HG03135 (cell line): ENCODE data around the gene OR52E5.

Experiments used
- ATAC-seq: cut with Tn5 transposase; IDR thresholded peaks from one replicate; pipeline ENCODE4 v1.9.1; 2021; ENCODE audit warnings: mild to moderate bottlenecking, moderate library complexity; ENCODE audit not compliant: unreplicated experiment

OR52E5 gene

DNA sequence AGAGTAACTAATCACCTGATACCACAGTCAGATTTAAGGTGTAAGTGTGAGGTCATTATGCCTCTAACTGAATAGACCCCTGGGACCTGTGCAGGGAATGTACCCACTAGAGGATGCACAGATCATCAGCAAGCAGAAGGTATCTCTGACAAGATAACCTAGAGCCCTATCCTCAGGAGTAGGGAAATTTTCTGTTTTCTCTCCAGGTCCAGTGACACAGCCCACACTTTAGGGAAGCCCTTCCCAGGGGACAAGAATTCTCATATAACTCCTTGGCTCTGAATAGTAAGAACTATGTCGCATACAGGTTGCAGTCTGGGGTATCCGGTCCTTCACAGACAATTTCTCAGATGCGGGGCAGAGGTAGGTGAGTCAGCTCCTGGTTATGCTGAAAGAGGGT is at the start of gene OR52E5:
OR52E5 (plus strand) TSS at position 301 of the 400 bp plus-strand sequence. CDS start 7,569 bp downstream, outside the sequence.
- no peak for ATAC-seq

DNA sequence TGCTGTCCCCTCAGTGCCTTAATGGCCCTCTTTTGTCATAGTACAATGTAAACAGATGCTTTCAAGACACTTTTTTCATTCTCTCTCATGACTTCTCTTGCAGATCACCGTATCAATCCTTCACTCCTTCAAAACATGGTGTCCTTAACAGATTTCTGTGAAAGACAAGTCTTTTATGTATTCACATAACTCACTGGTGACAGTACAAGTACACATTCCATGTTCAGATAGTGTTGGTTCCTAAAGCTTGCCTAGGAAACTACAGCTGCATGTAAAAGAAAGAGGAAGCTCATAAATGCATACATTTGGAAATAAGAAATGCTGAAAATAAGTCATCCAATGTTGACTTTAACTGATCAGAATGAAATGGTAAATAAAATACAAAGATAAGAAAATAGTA is 46.3 kb upstream of the OR52E5 start:
- ATAC-seq, result no peak

- no peak for ATAC-seq
Measured at GRCh38 chr11:5847711-5848110, 45.3 kb upstream of the OR52E5 start.

DNA sequence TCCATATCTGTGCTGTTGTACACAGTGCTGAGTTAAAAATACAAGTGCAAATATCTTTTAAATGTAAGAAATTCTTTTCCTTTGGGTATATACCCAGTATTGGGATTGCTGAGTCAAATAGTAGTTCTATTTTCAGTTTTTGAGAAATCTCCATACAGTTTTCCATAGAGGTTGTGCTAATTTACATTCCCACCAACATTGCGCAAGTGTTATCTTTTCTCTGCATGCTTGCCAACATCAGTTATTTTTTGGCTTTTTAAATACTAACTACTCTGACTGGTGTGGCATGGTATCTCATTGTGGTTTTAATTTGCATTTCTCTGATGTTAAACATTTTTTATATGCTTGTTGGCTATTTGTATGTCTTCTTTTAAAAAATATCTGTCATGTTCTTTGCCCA is 42.0 kb upstream of the OR52E5 start:
- ATAC-seq, result no peak

GRCh38 chr11:5857590-5857989 is 35.4 kb upstream of the OR52E5 start, which contains the start of gene OR52E8:
OR52E8 (minus strand) TSS chr11:5857690; CDS start chr11:5857690, 0 bp downstream.
- no peak for ATAC-seq

- no peak for ATAC-seq
Measured at GRCh38 chr11:5865826-5866225, 27.2 kb upstream of the OR52E5 start.

- no peak for ATAC-seq
Measured at GRCh38 chr11:5878564-5878963, 14.4 kb upstream of the OR52E5 start.

DNA sequence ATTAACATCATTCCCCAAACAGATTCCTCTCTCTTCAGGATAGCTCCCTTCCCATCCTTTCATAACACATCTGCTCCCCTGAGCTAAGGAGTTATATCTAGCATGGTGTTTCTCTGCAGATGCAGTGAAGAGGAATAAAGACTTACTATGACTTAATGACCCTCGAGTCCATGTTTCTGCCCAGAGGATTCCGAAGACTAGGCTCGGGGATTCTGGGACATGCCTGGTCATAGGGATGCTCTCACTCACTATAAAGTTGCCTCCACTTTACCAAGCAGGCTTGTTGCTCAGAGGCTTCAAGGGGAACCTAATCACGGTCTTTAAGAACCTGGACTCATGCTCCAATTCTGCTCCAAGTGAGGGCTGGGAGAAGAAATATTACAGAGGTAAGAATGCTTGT is 12.7 kb upstream of the OR52E5 start, which contains the start of gene OR52E4:
OR52E4 (plus strand) TSS at position 301 of the 400 bp plus-strand sequence. CDS start 3,664 bp downstream, outside the sequence.
- ATAC-seq, result no peak

DNA sequence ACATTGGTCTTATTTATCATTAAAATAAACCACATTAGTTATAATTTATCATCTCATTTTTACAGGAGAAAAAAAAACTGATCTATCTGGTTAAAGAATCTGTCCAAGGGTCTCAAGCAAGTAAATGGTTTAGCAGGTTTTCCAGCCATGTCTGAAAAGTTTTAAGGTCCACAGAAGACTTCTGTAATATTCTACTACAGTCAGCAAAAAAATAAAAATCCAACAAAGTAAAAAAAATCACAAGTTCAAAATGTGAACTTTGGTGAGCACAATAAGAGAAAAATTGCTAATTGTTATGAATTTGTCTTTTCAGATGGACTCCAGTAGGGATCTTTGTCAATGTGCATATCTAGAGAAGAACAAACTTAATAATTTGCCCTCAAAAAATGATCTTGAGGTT is 11.3 kb upstream of the OR52E5 start:
- ATAC-seq, result no peak

- ATAC-seq, result no peak
Measured at GRCh38 chr11:5887172-5887571, 5.8 kb upstream of the OR52E5 start.

DNA sequence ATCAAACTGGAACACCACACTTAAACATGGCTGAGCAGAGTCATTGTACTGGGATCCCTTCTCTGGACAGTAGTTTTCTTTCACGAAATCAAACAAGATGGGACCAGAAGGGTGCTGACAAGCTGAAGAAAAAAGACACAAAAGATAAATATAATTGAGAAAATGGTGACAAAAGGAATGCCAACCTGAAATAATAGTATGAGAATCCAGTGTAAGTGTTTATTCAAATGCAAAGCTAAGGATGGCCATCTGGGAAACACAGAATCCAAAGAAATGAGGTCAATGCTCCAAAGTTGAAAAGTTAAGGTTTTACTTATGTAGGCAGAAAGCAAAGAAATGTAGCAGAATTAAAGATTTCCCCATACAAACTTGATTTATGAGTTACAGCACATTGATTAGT is 5.3 kb upstream of the OR52E5 start:
- no peak for ATAC-seq

DNA sequence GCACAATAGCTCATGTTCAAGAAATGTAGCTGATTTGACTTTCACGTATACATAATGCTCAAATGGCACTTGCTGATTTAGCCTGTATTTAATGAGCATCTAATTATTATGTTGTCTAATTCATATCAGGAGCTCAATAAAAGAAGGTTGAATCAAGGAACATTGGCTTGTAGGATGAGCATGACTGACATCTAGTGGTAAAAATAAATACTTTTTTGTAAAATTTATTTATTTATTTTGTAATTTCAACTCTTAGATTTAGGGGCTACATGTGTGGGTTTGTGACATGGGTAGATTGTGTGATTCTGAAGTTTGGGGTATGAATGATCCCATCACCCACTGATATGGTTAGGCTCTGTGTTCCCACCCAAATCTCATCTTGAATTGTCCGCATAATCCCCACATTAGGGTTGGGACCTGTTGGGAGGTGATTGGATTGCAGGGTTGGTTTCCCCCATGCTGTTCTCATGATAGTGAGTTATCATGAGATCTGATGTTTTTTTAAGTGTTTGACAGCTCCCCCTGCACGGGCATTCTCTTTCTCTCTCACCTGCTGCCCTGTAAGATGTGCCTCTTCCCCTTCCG is 1.7 kb upstream of the OR52E5 start:
- ATAC-seq, result no peak

DNA sequence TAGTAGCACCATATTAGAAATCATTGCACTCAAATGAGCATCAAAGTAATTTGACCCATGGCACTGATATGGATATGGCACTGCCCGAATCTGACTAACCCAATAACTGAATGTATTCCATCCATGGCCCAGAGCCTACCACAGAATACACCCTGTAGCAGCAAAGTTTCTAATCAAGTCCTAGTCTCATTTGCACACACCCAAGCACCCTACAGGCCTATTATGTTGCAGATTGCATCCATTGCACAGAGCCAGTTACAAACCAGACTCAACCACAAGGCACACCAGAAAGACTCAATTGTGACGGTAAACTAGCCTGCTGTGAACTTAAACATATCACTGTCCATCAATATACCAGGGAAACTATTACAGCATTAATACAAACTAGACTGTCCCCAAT is 6.5 kb downstream of the OR52E5 start:
- ATAC-seq, result no peak

DNA sequence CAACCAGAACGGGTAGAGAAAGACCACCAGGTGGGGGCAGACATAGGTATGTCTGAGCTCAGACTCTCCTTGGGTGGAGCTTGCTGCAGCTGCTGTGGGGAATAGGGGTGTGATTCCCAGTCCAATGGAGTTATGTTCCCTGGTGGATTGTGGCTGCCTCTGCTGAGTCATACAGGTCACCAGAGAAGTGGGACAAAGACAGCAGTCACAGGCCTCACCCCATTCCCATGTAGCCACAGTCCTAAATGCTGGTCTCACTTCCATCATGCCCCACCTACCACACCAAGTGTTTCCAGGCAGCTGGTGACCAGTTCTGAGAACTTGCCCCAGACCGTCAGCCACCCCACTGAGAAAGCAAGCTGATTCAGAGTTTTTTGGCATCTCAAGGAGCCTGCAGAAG is 17.5 kb downstream of the OR52E5 start:
- no peak for ATAC-seq

- ATAC-seq, result peak; percentile 69
Measured at GRCh38 chr11:5922749-5923426, 29.9 kb downstream of the OR52E5 start.

DNA sequence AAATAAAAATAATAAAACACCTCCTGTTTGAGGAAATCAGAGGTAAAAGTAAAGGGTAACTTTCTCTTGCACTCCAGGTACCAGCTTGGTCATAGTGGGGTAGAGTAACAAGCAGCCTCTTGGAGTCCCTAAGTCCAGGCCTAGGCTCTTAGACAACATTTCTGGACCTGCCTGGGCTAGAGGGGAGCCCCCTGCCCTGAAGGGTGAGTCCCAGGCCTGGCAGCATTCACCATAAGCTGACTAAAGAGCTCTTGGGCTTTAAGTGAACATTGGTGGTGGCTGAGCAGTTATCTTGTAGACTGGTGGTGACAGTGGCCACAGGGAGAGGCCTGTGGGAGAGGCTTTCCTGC is 30.4 kb downstream of the OR52E5 start:
- ATAC-seq, result peak; percentile 31

- ATAC-seq, result no peak
Measured at GRCh38 chr11:5923794-5924193, 30.8 kb downstream of the OR52E5 start.

GRCh38 chr11:5928271-5928670 is 35.3 kb downstream of the OR52E5 start:
- no peak for ATAC-seq

DNA sequence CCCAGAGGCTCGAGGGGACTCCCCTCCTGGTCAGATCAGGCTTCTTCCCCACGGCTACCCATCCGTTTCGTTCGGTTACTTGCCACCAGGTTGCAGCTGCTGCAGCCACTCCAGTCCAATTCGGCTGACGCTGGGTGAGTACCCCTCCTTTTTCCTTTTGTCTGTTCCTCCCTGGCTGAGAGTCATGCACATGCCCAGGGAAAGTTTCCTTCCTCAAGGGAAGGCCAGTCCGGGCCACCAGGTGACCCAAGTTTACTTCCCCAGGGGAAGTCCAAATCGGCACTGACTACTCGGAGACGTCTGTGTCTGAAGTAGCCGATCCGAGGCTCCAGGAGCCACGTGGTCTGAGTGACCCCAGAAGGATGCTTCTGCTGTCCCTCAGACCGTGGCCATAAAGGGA is 35.8 kb downstream of the OR52E5 start:
- ATAC-seq, result no peak

- ATAC-seq, result no peak
Measured at GRCh38 chr11:5929571-5930368, 36.8 kb downstream of the OR52E5 start.

GRCh38 chr11:5930614-5931013 is 37.6 kb downstream of the OR52E5 start:
- ATAC-seq, result no peak

DNA sequence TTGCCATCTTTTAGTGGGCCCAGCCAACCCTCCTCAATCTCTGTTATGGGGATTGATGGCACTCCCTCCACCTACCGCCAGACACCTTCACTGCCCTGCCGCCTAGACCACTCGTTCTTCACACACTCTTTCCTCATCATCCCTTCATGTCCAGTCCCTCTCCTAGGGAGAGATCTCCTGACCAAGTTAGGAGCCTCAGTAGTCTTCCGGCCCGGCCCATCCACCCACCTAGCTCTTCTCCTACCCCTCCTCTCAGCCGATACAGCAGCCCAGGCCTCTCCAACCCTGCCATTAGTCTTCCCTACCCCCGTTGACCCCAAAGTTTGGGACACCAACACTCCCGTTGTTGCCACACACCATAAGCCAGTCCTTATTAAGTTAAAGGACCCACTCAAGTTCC is 38.1 kb downstream of the OR52E5 start:
- ATAC-seq, result no peak
